GM23338 (cell line): ENCODE data around the gene ERO1A.

Source experiments
- CTCF ChIP-seq, 2 experiments: fragments of 200-600 bp in 1 of 2; sonication (generic) in 1 of 2; conservative IDR thresholded peaks; 2 replicates each; pipeline versions ENCODE4 v1.5.1 to v1.6.1; 2016 to 2017; ENCODE audit warnings: antibody characterized with exemption in 2 of 2, low read depth in 2 of 2, mild to moderate bottlenecking in 2 of 2, moderate library complexity in 1 of 2
- EZH2 ChIP-seq: fragments of 200-600 bp; sonication (generic); IDR thresholded peaks from one replicate; pipeline ENCODE4 v1.8.0; 2017; ENCODE audit warnings: antibody characterized with exemption, mild to moderate bottlenecking, low read depth; ENCODE audit not compliant: unreplicated experiment
- EZH2phosphoT487 ChIP-seq: fragments of 200-600 bp; sonication (generic); IDR thresholded peaks from one replicate; pipeline ENCODE4 v1.8.1; 2018; ENCODE audit warnings: antibody characterized with exemption; ENCODE audit not compliant: unreplicated experiment
- POLR2AphosphoS5 ChIP-seq: IDR thresholded peaks from 2 replicates; pipeline ENCODE4 v1.6.1; 2016; ENCODE audit warnings: antibody characterized with exemption, low read depth
- ZNF114 ChIP-seq: fragments of 250-450 bp; sonication (Bioruptor Pico); IDR thresholded peaks from 2 replicates; pipeline ENCODE4 v1.5.0; 2020; ENCODE audit warnings: mild to moderate bottlenecking, moderate library complexity
- TF ChIP-seq, protein P1 (sequence below): IDR thresholded peaks from one replicate; pipeline ENCODE4 v1.6.1; 2018; ENCODE audit warnings: antibody characterized with exemption; ENCODE audit not compliant: unreplicated experiment

GRCh38 chr14:52729585-52729924 is 34.2 kb upstream of the ERO1A start:
- TF ChIP-seq CTCF (conservative IDR thresholded peaks at IDR 0.05; ENCODE audit: low read depth in 2 of 2) (no peak), ZNF114 (CRISPR knock-in tag) (no peak), POLR2AphosphoS5 (no peak), EZH2phosphoT487 (no peak), EZH2 (no peak)
- TF ChIP-seq, protein P1, sequence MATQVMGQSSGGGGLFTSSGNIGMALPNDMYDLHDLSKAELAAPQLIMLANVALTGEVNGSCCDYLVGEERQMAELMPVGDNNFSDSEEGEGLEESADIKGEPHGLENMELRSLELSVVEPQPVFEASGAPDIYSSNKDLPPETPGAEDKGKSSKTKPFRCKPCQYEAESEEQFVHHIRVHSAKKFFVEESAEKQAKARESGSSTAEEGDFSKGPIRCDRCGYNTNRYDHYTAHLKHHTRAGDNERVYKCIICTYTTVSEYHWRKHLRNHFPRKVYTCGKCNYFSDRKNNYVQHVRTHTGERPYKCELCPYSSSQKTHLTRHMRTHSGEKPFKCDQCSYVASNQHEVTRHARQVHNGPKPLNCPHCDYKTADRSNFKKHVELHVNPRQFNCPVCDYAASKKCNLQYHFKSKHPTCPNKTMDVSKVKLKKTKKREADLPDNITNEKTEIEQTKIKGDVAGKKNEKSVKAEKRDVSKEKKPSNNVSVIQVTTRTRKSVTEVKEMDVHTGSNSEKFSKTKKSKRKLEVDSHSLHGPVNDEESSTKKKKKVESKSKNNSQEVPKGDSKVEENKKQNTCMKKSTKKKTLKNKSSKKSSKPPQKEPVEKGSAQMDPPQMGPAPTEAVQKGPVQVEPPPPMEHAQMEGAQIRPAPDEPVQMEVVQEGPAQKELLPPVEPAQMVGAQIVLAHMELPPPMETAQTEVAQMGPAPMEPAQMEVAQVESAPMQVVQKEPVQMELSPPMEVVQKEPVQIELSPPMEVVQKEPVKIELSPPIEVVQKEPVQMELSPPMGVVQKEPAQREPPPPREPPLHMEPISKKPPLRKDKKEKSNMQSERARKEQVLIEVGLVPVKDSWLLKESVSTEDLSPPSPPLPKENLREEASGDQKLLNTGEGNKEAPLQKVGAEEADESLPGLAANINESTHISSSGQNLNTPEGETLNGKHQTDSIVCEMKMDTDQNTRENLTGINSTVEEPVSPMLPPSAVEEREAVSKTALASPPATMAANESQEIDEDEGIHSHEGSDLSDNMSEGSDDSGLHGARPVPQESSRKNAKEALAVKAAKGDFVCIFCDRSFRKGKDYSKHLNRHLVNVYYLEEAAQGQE: no peak
